HG03097 (cell line): ENCODE measurements around the gene ATP6V1G3.
"Not testable (repeated sequence)": the region's sequence is repeated elsewhere in the genome, so short reads cannot be mapped to it uniquely, and the experiment has no call there.

ENCODE experiments used
- ATAC-seq: cut with Tn5 transposase; IDR thresholded peaks from one replicate; pipeline ENCODE4 v1.9.1; 2021; ENCODE audit not compliant: unreplicated experiment, low FRiP score

ATP6V1G3 gene

GRCh38 chr1:198540580-198540979 is at the start of gene ATP6V1G3:
TSS of gene ATP6V1G3 (minus strand) at chr1:198540680. CDS start at chr1:198540650, 30 bp downstream.
- ATAC-seq, result no peak

GRCh38 chr1:198588845-198589244 is 48.4 kb upstream of the ATP6V1G3 start:
- ATAC-seq, result no peak

GRCh38 chr1:198584163-198584562 is 43.7 kb upstream of the ATP6V1G3 start:
- ATAC-seq, result no peak

- ATAC-seq, result not testable (repeated sequence)
Observed at GRCh38 chr1:198583209-198583802, 42.8 kb upstream of the ATP6V1G3 start.

GRCh38 chr1:198577444-198577843 is 37.0 kb upstream of the ATP6V1G3 start:
- no peak for ATAC-seq

GRCh38 chr1:198575798-198576641 is 35.5 kb upstream of the ATP6V1G3 start:
- no peak for ATAC-seq

- ATAC-seq, result no peak
Observed at GRCh38 chr1:198575292-198575691, 34.8 kb upstream of the ATP6V1G3 start.

GRCh38 chr1:198574325-198574724 is 33.8 kb upstream of the ATP6V1G3 start:
- no peak for ATAC-seq

- ATAC-seq, result no peak
Observed at GRCh38 chr1:198564716-198565115, 24.2 kb upstream of the ATP6V1G3 start.

GRCh38 chr1:198564157-198564556 is 23.7 kb upstream of the ATP6V1G3 start:
- ATAC-seq, result no peak

GRCh38 chr1:198563583-198563982 is 23.1 kb upstream of the ATP6V1G3 start:
- no peak for ATAC-seq

GRCh38 chr1:198560161-198560560 is 19.7 kb upstream of the ATP6V1G3 start:
- ATAC-seq, result no peak

GRCh38 chr1:198559362-198559761 is 18.9 kb upstream of the ATP6V1G3 start:
- ATAC-seq, result no peak

GRCh38 chr1:198558402-198558801 is 17.9 kb upstream of the ATP6V1G3 start:
- no peak for ATAC-seq

GRCh38 chr1:198556971-198557370 is 16.5 kb upstream of the ATP6V1G3 start:
- ATAC-seq, result peak; percentile 83

GRCh38 chr1:198552668-198553416 is 12.4 kb upstream of the ATP6V1G3 start:
- ATAC-seq, result no peak

GRCh38 chr1:198550941-198551524 is 10.6 kb upstream of the ATP6V1G3 start:
- ATAC-seq, result no peak

GRCh38 chr1:198549866-198550265 is 9.4 kb upstream of the ATP6V1G3 start:
- peak; percentile 60 for ATAC-seq

GRCh38 chr1:198548890-198549289 is 8.4 kb upstream of the ATP6V1G3 start:
- no peak for ATAC-seq

GRCh38 chr1:198545156-198545555 is 4.7 kb upstream of the ATP6V1G3 start:
- ATAC-seq, result no peak

- no peak for ATAC-seq
Observed at GRCh38 chr1:198544265-198544664, 3.8 kb upstream of the ATP6V1G3 start.
